Mucosa of stomach (tissue), 1 donor: ENCODE measurements around the gene IL17RE.

ENCODE experiments used
- H3K27me3 ChIP-seq: one replicate; pipeline ENCODE4 v1.7.0; 2013; ENCODE audit warnings: mild to moderate bottlenecking, low read length; ENCODE audit not compliant: control insufficient read depth, insufficient read depth
- H3K36me3 ChIP-seq: one replicate; pipeline ENCODE4 v1.7.0; 2013; ENCODE audit warnings: low read length; ENCODE audit not compliant: control insufficient read depth, insufficient read depth
- H3K4me1 ChIP-seq: one replicate; pipeline ENCODE4 v1.7.0; 2013; ENCODE audit warnings: mild to moderate bottlenecking, low read length; ENCODE audit not compliant: control insufficient read depth, insufficient read depth
- H3K4me3 ChIP-seq: one replicate; pipeline ENCODE4 v1.7.0; 2013; ENCODE audit warnings: low read length
- H3K9ac ChIP-seq: one replicate; pipeline ENCODE4 v1.7.0; 2013; ENCODE audit warnings: mild to moderate bottlenecking, low read length, moderate library complexity
- H3K9me3 ChIP-seq: one replicate; pipeline ENCODE4 v1.7.0; 2013; ENCODE audit warnings: mild to moderate bottlenecking, low read length, moderate library complexity; ENCODE audit not compliant: control insufficient read depth
- donor health status: Pancreatic carcinoma.

Gene IL17RE

DNA sequence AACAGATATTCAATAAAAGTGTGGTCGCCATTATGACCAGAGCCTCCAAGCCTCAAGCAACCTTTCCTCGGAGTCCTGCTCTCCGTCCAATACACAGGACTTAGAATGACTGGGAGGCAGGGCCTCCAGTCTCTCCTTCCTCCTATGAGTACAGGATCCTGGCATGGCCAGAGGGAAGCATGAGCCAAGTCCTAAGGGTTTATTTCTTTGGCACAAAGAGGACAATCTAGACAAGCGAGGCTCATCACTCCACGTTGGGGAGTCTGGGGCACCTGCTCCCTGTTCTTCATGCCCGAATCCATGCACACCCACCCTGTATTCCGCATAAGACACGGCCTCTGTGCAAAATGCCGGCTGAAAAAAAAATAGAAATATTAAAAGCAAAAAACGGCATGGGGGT lies 42.7 kb downstream of the IL17RE start:
- H3K9ac ChIP-seq, result no peak overlapping the region
- H3K36me3 ChIP-seq, result peaks cover 4% of the 10 kb centered on the region
- H3K4me1 ChIP-seq, result peaks cover 6% of the 10 kb centered on the region
- H3K4me3 ChIP-seq, result no peak overlapping the region
- no peaks in the 10 kb centered on the region for H3K27me3 ChIP-seq
- H3K9me3 ChIP-seq, result no peaks in the 10 kb centered on the region

DNA sequence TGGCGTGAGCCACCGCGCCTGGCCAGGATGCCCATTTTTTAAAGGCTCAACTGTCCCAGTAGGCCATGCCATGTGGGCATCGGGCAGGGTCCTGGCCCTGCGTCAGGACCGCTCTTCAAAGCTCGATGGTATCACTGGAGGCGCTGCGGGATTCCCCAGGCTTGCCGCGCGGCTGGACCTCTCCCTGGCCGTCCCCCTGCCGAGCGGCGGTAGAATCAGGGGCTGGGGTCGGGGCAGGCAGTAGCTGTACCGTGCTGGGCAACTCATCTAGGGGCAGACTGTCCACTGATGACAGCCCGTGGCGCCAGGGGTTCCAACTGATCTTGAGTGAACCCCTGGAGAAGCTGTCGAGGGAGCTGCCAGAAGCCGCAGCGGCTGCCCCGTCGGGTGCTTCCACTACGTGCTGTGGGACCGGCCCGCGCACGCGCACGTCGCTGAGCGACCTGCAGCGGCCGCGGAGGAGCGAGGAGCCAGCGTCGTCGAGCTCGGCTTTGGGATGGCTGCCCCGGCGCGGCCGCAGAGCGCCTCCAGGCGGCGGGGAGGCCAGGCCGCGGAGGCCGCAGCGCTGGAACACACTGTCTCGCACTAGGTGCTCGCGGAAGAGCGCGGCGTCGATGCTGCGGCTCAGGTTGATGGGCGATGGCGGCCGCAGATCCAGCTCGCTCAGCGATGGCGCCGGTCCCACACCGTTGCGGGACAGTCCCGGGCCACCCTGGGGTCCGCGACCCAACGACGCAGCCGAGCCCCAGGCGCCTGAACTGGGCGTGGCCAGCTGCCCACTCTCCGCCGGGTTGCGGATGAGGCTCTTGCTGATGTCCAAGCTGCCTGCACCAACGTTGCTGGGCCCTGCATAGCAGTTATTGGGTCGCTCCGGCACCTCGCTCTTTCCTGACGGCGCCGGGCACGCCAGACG lies 43.7 kb downstream of the IL17RE start:
- H3K9ac ChIP-seq, result peak overlapping the region; percentile 77
- peak overlapping the region; percentile 54 for H3K4me3 ChIP-seq
- H3K9me3 ChIP-seq, result no peaks in the 10 kb centered on the region
- H3K27me3 ChIP-seq, result peaks cover under 1% of the 10 kb centered on the region
- H3K36me3 ChIP-seq, result peaks cover 4% of the 10 kb centered on the region
- H3K4me1 ChIP-seq, result peaks cover 7% of the 10 kb centered on the region

DNA sequence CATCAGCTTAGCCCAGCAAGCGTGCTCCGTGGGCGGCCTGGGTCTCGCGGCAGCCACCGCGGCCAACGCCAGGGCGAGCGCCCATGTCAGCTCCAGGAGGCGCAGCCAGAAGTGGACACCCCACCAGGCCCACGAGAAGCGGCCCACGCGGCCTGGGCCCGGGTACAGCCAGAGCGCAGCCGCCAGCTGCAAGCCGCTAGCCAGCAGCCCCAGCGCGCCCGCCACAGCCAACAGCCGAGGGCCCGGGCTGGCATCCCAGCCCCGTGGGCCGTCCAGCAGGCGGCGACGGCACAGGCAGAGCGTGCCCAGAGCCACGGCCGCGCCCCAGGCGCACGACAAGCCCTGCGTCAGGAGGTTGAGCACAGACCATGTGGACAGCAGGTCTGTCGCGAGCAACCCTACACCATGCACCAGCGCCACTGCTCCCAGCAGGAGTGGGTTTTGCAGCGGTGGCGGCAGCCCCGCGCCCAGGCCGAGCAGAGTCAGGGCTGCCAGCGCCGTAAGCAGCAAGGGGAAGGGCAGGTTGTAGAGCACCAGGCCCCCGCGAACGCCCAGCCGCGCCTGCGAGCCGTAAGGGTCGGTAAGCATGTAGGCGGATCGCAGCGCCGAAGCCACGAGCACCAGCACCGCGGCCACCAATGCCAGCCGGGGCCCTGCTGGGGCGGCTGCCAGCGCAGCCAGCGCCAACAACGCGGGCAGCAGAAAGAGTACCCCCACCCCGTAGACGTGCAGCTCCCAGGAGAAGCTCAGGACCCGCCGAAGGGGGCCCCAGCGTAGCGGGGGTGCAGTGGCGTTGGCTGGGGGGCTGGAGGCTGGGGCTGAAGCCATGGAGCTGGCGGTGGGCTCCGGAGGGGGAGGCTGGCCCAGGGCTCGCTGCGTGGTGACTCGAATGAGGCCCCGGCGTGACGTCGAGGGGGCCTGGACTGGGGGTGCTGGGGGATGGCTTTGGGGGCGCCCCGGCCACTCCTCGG lies 44.7 kb downstream of the IL17RE start:
- H3K9me3 ChIP-seq, result no peaks in the 10 kb centered on the region
- H3K36me3 ChIP-seq, result peaks cover 4% of the 10 kb centered on the region
- peak overlapping the region; percentile 41 for H3K4me3 ChIP-seq
- peaks cover 12% of the 10 kb centered on the region for H3K4me1 ChIP-seq
- H3K27me3 ChIP-seq, result peaks cover 7% of the 10 kb centered on the region
- H3K9ac ChIP-seq, result peak overlapping the region; percentile 43

DNA sequence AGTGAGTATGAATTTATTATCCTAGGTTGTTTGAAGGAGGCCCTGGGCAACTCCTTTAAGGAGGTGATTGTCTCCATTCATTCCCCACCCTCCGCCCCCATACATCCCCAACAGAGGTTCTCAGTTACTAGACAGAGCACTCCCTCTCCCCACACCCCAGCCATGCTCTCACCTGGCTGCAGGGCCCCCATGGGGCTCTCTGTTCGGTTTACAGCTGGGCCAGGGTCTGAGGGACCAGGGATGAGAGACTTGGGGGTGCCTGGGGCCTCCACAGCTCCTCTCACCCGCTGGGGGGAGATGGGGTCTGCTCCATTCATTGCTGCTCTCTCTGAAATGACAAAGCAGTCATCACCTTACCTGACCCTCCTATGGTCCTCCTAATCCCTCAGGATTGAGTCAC lies 45.9 kb downstream of the IL17RE start:
- peaks cover 12% of the 10 kb centered on the region for H3K4me1 ChIP-seq
- no peaks in the 10 kb centered on the region for H3K9me3 ChIP-seq
- peaks cover 7% of the 10 kb centered on the region for H3K27me3 ChIP-seq
- peaks cover 4% of the 10 kb centered on the region for H3K36me3 ChIP-seq
- H3K9ac ChIP-seq, result peak overlapping the region; percentile 7
- H3K4me3 ChIP-seq, result no peak overlapping the region

DNA sequence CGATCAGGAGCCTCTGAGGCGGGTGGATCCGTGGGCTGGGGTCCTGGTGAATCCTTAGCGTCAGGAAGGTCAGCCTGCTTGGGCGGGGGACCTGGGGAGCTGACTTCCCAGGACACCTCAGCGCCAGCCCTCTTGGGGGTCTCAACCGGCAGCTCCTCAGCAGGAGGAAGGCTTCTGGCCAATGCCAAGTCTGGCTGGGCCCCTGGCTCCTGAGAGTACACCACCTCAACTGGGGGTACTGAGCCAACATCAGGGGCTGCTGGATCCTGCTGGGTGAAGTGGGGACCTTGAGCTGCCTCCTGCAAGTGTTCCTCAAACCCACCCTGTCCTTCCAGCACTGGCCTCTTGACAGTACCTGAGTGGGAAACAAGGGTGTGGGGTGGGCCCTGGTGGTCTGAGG lies 46.5 kb downstream of the IL17RE start:
- Histone ChIP-seq H3K27me3 (peaks cover 7% of the 10 kb centered on the region), H3K9me3 (no peaks in the 10 kb centered on the region), H3K9ac (peak overlapping the region; percentile 7), H3K36me3 (no peaks in the 10 kb centered on the region), H3K4me1 (peaks cover 12% of the 10 kb centered on the region), H3K4me3 (no peak overlapping the region)

DNA sequence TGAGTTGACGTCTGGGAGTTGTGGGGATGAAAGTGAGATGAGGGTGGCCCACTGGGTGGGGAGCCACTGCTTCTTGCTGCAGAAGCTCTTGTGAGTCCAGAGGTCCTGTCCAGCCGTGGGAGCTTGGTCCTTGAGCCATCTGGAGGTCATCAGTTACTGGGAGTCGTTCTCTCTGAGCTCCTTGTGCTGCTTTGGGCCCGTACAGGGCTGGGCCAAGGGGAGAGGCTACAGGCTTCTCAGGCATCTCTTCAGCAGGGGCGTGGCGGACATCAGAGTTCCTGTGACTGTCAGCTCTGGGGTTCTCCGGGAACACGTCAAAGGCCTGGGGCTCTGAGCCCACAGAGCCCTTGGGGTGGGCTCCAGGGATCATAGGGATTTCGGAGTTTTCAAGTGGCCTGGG lies 47.0 kb downstream of the IL17RE start:
- Histone ChIP-seq H3K9me3 (no peaks in the 10 kb centered on the region), H3K27me3 (peaks cover 7% of the 10 kb centered on the region), H3K4me1 (peaks cover 12% of the 10 kb centered on the region), H3K36me3 (no peaks in the 10 kb centered on the region), H3K4me3 (no peak overlapping the region), H3K9ac (no peak overlapping the region)

DNA sequence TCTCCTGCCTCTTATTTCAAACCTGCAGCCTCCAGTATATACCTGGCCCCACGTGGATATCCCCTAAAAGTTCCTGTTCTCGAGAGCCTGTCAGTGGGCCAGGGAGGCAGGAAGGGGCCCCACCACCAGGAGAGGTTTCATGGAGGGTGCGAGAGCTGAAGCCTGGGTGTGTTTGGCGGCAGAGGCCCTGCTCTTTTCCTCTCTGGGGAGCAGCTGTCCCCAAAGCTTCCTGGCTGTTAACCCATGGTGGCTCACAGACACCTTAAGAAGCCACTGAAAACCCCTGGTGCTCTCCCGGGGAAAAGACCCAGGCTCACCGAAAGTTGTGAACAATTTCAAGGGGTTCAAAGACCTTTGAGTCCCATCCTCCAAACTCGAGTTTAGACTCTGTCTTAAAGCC lies 48.5 kb downstream of the IL17RE start:
- no peak overlapping the region for H3K4me3 ChIP-seq
- peaks cover 7% of the 10 kb centered on the region for H3K27me3 ChIP-seq
- no peaks in the 10 kb centered on the region for H3K36me3 ChIP-seq
- no peaks in the 10 kb centered on the region for H3K9me3 ChIP-seq
- peaks cover 16% of the 10 kb centered on the region for H3K4me1 ChIP-seq
- H3K9ac ChIP-seq, result no peak overlapping the region

DNA sequence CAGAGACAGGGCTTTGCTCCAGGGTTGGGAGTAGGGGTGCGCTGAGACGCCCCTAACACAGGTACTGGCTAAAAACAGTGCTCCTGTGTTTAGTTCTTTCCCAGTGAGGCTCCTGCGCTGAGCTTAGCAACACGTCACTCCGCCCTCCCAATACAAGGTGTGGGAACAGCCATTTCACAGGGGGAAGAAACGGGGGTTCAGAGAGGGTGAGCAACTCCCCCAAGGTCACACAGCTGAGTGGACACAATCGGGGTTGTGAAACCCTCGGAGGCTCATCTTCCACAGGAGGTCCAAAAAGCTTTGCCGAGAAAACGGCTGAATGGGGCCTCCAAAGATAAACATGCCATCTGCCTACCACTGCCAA lies 48.9 kb downstream of the IL17RE start:
- no peaks in the 10 kb centered on the region for H3K36me3 ChIP-seq
- H3K9ac ChIP-seq, result peak overlapping the region; percentile 34

DNA sequence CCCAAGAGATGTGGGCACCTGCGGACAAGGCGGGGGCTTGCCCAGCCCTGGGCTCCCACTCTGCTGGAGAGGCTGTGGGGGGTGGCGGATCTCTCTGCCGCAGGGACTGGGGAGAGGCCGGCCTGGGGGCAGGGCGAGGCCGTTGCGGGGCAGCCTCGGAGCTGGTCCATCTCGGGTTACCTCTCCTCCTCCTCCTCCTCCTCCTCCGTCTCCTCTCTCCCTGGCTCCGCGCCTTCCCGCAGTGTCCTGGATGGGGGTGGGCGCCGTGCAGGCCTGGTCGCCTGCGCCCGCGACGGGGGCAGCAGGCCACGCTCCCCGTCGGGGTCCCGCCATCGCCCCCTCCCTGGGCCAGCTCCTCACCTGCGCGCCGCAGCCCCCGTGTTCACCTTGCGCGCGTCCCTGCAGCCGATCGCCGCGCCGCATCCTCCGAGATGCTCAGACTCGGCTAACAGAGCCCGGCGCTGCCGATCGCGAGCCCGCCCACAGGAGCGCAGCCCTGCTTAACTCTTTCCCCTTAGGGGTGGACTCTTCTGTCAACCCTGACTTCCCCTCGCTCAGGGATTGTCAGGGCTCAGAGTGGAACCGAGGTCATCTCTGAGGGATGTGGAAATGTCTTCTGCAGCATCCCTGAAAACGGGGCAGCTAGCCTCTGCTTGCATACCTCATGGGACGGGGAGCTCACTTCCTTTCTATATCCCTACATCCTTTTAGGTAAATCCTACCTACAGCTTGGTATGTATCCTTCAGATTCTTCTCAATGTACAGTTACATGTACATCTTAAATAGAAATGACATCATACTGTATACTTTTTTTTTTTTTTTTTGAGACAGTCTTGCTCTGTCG lies 49.5 kb downstream of the IL17RE start, which contains the start of gene PRRT3:
Gene PRRT3, minus strand, starts transcription at position 447 of the 844 bp plus-strand sequence. CDS start 2,293 bp downstream, outside the sequence.
- no peaks in the 10 kb centered on the region for H3K36me3 ChIP-seq
- H3K4me3 ChIP-seq, result no peak within 1 kb of the TSS
- H3K27me3 ChIP-seq, result peaks cover 7% of the 10 kb centered on the region
- H3K9ac ChIP-seq, result peak within 1 kb of the TSS; percentile 34
- peaks cover 16% of the 10 kb centered on the region for H3K4me1 ChIP-seq
- H3K9me3 ChIP-seq, result no peaks in the 10 kb centered on the region

More for the DNA sequence above, 48.9 kb downstream of the IL17RE start:
- H3K9me3 ChIP-seq, result no peaks in the 10 kb centered on the region
- H3K4me1 ChIP-seq, result peaks cover 16% of the 10 kb centered on the region
- H3K27me3 ChIP-seq, result peaks cover 7% of the 10 kb centered on the region
- H3K4me3 ChIP-seq, result no peak overlapping the region

DNA sequence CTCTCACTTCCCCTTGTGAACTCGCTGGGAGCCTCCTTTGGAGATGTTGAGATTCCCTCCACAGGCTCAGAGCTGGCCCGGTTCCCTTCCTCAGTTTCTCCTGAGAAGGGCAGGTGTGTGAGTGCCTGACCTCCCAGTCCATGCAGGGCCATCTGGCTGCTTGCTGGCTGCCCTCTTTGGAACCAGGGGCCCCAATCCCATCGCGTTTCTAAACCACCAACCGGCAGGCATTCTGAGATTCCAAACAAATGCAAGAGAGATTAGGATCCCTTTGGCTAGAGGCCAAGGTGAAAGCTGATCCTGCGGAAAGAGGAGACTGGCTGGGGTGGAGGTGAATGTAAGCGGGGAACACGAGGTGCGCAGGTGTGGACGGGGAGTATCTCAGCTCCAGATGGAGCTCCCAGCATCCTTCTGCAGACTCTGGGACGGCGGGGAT lies 52.4 kb downstream of the IL17RE start:
- Histone ChIP-seq H3K36me3 (no peaks in the 10 kb centered on the region), H3K9me3 (no peaks in the 10 kb centered on the region), H3K27me3 (peaks cover 7% of the 10 kb centered on the region), H3K4me1 (peaks cover 10% of the 10 kb centered on the region), H3K4me3 (no peak overlapping the region), H3K9ac (no peak overlapping the region)

DNA sequence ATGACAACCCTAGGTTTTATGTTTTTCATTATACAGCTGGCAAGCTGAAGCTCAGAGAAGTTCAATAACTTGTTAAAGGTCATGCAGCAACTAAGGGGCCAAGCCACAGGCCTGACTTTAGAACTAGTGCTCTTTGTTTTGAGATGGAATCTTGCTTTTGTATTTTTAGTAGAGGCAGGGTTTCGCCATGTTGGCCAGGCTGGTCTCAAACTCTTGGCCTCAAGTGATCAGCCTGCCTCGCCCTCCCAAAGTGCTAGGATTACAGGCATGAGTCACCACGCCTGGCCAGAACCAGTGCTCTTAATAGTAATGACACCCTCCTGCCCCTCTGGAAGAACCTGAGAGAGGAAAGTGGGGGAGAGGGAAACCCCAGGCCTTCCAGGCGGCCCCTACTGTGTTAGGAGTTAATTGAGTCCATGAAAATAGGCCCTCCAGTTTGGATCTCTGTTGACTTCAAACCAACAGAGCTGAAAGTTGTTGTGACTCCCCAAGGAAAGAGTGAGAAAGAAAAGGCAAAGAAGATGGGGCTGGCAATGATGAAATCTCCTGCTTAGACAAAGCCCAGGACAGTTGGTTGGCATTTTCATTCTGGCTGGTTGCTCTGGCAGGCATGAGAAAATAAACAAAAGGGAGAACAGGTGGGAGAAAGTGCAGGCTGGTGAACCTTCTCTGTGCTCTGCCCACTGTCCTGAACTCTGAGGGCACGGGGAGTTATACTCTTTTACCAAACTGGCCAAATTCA lies 53.1 kb downstream of the IL17RE start:
- Histone ChIP-seq H3K9me3 (no peaks in the 10 kb centered on the region), H3K4me3 (no peak overlapping the region), H3K9ac (no peak overlapping the region), H3K4me1 (peaks cover 10% of the 10 kb centered on the region), H3K36me3 (no peaks in the 10 kb centered on the region), H3K27me3 (peaks cover 7% of the 10 kb centered on the region)
